ENCODE data around the gene SRA1. TPM values are rescaled to one million over a fixed set of nuclear protein-coding genes. Genes with fewer than 3 reads are reported as not detected.

The SRA1 gene
- total RNA-seq, 2 donors from 2014 or later, result 25.1 to 39.0 TPM

GRCh38 chr5:140524003-140524402 lies 33.3 kb downstream of the SRA1 start:
- no peak for ATAC-seq
- intact Hi-C loops (cut with DNase I, micrococcal nuclease), result no loop called here
- DNase-seq, result no peak

GRCh38 chr5:140513124-140513523 lies 44.1 kb downstream of the SRA1 start:
- ATAC-seq, result peak; percentile 64
- intact Hi-C loops (cut with DNase I, micrococcal nuclease), result no loop called here
- DNase-seq, result no peak

GRCh38 chr5:140509898-140510297 lies 47.4 kb downstream of the SRA1 start:
- DNase-seq (no peak), ATAC-seq (no peak)
- intact Hi-C loops (cut with DNase I, micrococcal nuclease), result no loop called here

GRCh38 chr5:140502834-140503233 lies 54.4 kb downstream of the SRA1 start:
- DNase-seq (no peak), ATAC-seq (no peak)
- intact Hi-C loops (cut with DNase I, micrococcal nuclease), result no loop called here

Small RNA genes lying within 50 kb of the gene (microRNA-seq; reads per million reads assigned to microRNA genes)
- gene MIR6831, result 0 reads per million in 2 donors

Other genes with a start within 250 kb of the SRA1 start
- 10 to 100 TPM; 11.4 to 11.9 TPM for gene HBEGF, start 210.9 kb downstream of the SRA1 start, total RNA-seq
- gene SLC4A9, start 197.3 kb downstream of the SRA1 start, total RNA-seq, result under 1 TPM; 0.31 to 0.42 TPM
- 100 to 1,000 TPM; 118 to 140 TPM for gene ANKHD1, start 155.6 kb downstream of the SRA1 start, total RNA-seq
- gene EIF4EBP3, start 9.8 kb downstream of the SRA1 start, total RNA-seq, result 10 to 100 TPM; 27.2 to 32.9 TPM
- 10 to 100 TPM; 19.6 to 26.5 TPM for gene APBB3, start 7.1 kb upstream of the SRA1 start, total RNA-seq
- 100 to 1,000 TPM in 1 of 2 donors, 10 to 100 TPM in 1; 89.7 to 121 TPM for gene SLC35A4, start 7.4 kb upstream of the SRA1 start, total RNA-seq
- gene CD14, start 75.7 kb upstream of the SRA1 start, total RNA-seq, result 10 to 100 TPM; 35.5 to 65.7 TPM
- gene TMCO6, start 82.0 kb upstream of the SRA1 start, total RNA-seq, result 10 to 100 TPM; 11.4 to 16.1 TPM
- gene NDUFA2, start 90.2 kb upstream of the SRA1 start, total RNA-seq, result 10 to 100 TPM; 88.1 to 89.3 TPM
- gene IK, start 90.4 kb upstream of the SRA1 start, total RNA-seq, result 10 to 100 TPM; 60.4 to 77.4 TPM
- 10 to 100 TPM; 38.2 to 46.3 TPM for gene WDR55, start 107.4 kb upstream of the SRA1 start, total RNA-seq
- gene DND1, start 116.1 kb upstream of the SRA1 start, total RNA-seq, result 1 to 10 TPM in 1 of 2 donors, under 1 TPM in 1; 0.78 to 1.0 TPM
- gene HARS1, start 133.9 kb upstream of the SRA1 start, total RNA-seq, result 10 to 100 TPM; 48.6 to 53.7 TPM
- 10 to 100 TPM; 37.6 to 38.9 TPM for gene HARS2, start 134.0 kb upstream of the SRA1 start, total RNA-seq
- 10 to 100 TPM; 41.4 to 49.9 TPM for gene ZMAT2, start 143.0 kb upstream of the SRA1 start, total RNA-seq
- not detected for gene PCDHA1, start 228.7 kb upstream of the SRA1 start, total RNA-seq
- gene PCDHA2, start 237.4 kb upstream of the SRA1 start, total RNA-seq, result not detected
- gene PCDHA3, start 243.6 kb upstream of the SRA1 start, total RNA-seq, result under 1 TPM; 0.06 to 0.28 TPM
- gene PCDHA4, start 249.6 kb upstream of the SRA1 start, total RNA-seq, result 1 to 10 TPM in 1 of 2 donors, under 1 TPM in 1; 0.39 to 1.1 TPM